IMR-90 (cell line): ENCODE measurements around the gene PVALEF. TPM values are rescaled to one million over a fixed set of nuclear protein-coding genes. Genes with fewer than 3 reads are reported as not detected.

Experiments used
- ATAC-seq: fragments of 200-7000 bp; cut with Tn5 transposase; 2 replicates; pipeline ENCODE4 v1.9.1; 2020; ENCODE audit warnings: low read depth, mild to moderate bottlenecking, moderate library complexity
- BruUV-seq: library from RNA; stranded (reverse); fragments of 400-500 nt; replicated peaks from 2 replicates; lab custom pipeline; 2021; lab: Mats Ljungman, UMichigan
- CTCF ChIA-PET: fragments of 300-600 bp; formaldehyde crosslinking; extraction: SDS; loops from one replicate; lab custom pipeline; 2021; ENCODE audit warnings: antibody characterized with exemption; lab: Yijun Ruan, JAX
- POLR2A ChIA-PET: fragments of 300-600 bp; sonication (Branson Sonifier 250); formaldehyde crosslinking; loops from one replicate; lab custom pipeline; 2022; ENCODE audit warnings: antibody characterized with exemption; ENCODE audit not compliant: unreplicated experiment; lab: Charles Lee
- DNase-seq: peaks from one replicate; pipeline ENCODE4 v3.0.0; 2013
- H2AFZ ChIP-seq: replicated peaks from 2 replicates; pipeline ENCODE3; 2013; ENCODE audit warnings: low read length, mild to moderate bottlenecking; ENCODE audit not compliant: poor library complexity
- H2AK5ac ChIP-seq: 2 replicates; pipeline ENCODE4 v1.6.1; 2013; ENCODE audit warnings: low read depth, low read length, inconsistent platforms
- H2AK9ac ChIP-seq: replicated peaks from 2 replicates; pipeline ENCODE3; 2013; ENCODE audit warnings: mild to moderate bottlenecking, low read depth, low read length, moderate library complexity; ENCODE audit not compliant: poor library complexity
- H2BK120ac ChIP-seq: 2 replicates; pipeline ENCODE4 v1.6.1; 2013; ENCODE audit warnings: low read depth, low read length, inconsistent platforms
- H2BK15ac ChIP-seq: 3 replicates; pipeline ENCODE4 v1.6.1; 2013; ENCODE audit warnings: low read depth, low read length, inconsistent platforms
- H2BK20ac ChIP-seq: 2 replicates; pipeline ENCODE4 v1.6.1; 2013; ENCODE audit warnings: low read depth, mild to moderate bottlenecking, inconsistent platforms, low read length, moderate library complexity
- H2BK5ac ChIP-seq: 2 replicates; pipeline ENCODE4 v1.6.1; 2013; ENCODE audit warnings: mild to moderate bottlenecking, low read depth, low read length, inconsistent platforms; ENCODE audit not compliant: poor library complexity, severe bottlenecking
- H3K14ac ChIP-seq: replicated peaks from 2 replicates; pipeline ENCODE4 v1.6.1; 2013; ENCODE audit warnings: low read depth, low read length, inconsistent platforms
- H3K18ac ChIP-seq: 2 replicates; pipeline ENCODE4 v1.6.1; 2013; ENCODE audit warnings: low read depth, low read length, control low read depth
- H3K23ac ChIP-seq: 2 replicates; pipeline ENCODE4 v1.6.1; 2013; ENCODE audit warnings: low read depth, low read length, inconsistent platforms
- H3K27ac ChIP-seq: 2 replicates; pipeline ENCODE4 v1.5.1; 2013; ENCODE audit warnings: mild to moderate bottlenecking, control low read depth, low read length; ENCODE audit not compliant: insufficient read depth
- H3K27me3 ChIP-seq: 2 replicates; pipeline ENCODE4 v1.6.1; 2013; ENCODE audit warnings: low read length; ENCODE audit not compliant: control insufficient read depth, insufficient read depth
- H3K36me3 ChIP-seq: 2 replicates; pipeline ENCODE4 v1.6.1; 2013; ENCODE audit warnings: low read length, mixed read lengths; ENCODE audit not compliant: control insufficient read depth, insufficient read depth
- H3K4ac ChIP-seq: 2 replicates; pipeline ENCODE4 v1.6.1; 2013; ENCODE audit warnings: low read depth, low read length, inconsistent platforms
- H3K4me1 ChIP-seq: 2 replicates; pipeline ENCODE4 v1.6.1; 2013; ENCODE audit warnings: low read length, mixed read lengths; ENCODE audit not compliant: control insufficient read depth, insufficient read depth
- H3K4me2 ChIP-seq: 2 replicates; pipeline ENCODE4 v1.6.1; 2013; ENCODE audit warnings: low read depth, mild to moderate bottlenecking, control low read depth, low read length, moderate library complexity
- H3K4me3 ChIP-seq: 2 replicates; pipeline ENCODE4 v1.5.1; 2013; ENCODE audit warnings: low read depth, mild to moderate bottlenecking, control low read depth, low read length, moderate library complexity; ENCODE audit not compliant: insufficient read depth
- H3K56ac ChIP-seq: 2 replicates; pipeline ENCODE4 v1.6.1; 2013; ENCODE audit warnings: low read length, inconsistent platforms; ENCODE audit not compliant: insufficient read depth; ENCODE audit errors: extremely low read depth
- H3K79me1 ChIP-seq, 2 experiments: 2 replicates each; pipeline ENCODE4 v1.6.1; 2013; ENCODE audit warnings: low read length in 2 of 2, inconsistent platforms in 1 of 2, low read depth in 1 of 2
- H3K9ac ChIP-seq: 2 replicates; pipeline ENCODE4 v1.6.1; 2013; ENCODE audit warnings: low read depth, low read length, control low read depth
- H3K9me1 ChIP-seq: 2 replicates; pipeline ENCODE4 v1.6.1; 2013; ENCODE audit warnings: low read length, inconsistent platforms; ENCODE audit not compliant: insufficient read depth
- H3K9me3 ChIP-seq: 2 replicates; pipeline ENCODE4 v1.6.1; 2013; ENCODE audit warnings: low read length; ENCODE audit not compliant: control insufficient read depth, insufficient read depth
- H4K20me1 ChIP-seq: 2 replicates; pipeline ENCODE4 v1.6.1; 2013; ENCODE audit warnings: low read length, inconsistent platforms; ENCODE audit not compliant: insufficient read depth
- H4K5ac ChIP-seq: 2 replicates; pipeline ENCODE4 v1.6.1; 2013; ENCODE audit warnings: mild to moderate bottlenecking, low read depth, low read length, control low read depth
- H4K8ac ChIP-seq, 2 experiments: 2 replicates each; pipeline ENCODE4 v1.6.1; 2013; ENCODE audit warnings: low read depth in 2 of 2, low read length in 2 of 2, control low read depth in 1 of 2, inconsistent platforms in 1 of 2
- H4K91ac ChIP-seq: 2 replicates; pipeline ENCODE4 v1.6.1; 2013; ENCODE audit warnings: low read depth, low read length, inconsistent platforms; ENCODE audit not compliant: insufficient read depth
- BHLHE40 ChIP-seq: fragments of 150-350 bp; IDR thresholded peaks from 2 replicates; pipeline ENCODE4 v1.6.1; 2016; ENCODE audit warnings: mild to moderate bottlenecking, low read depth, low read length
- MAZ ChIP-seq: IDR thresholded peaks from 2 replicates; pipeline ENCODE4 v1.6.1; 2012; ENCODE audit warnings: low read depth, mild to moderate bottlenecking, low read length, improper control_type of control experiment, moderate library complexity, borderline replicate concordance
- NFE2L2 ChIP-seq: fragments of 150-350 bp; IDR thresholded peaks from 2 replicates; pipeline ENCODE4 v1.6.1; 2016; ENCODE audit warnings: low read depth, mild to moderate bottlenecking, low read length
- POLR2A ChIP-seq: IDR thresholded peaks from 2 replicates; pipeline ENCODE4 v1.6.1; 2012; ENCODE audit warnings: mild to moderate bottlenecking, low read depth, low read length
- RFX5 ChIP-seq: IDR thresholded peaks from 2 replicates; pipeline ENCODE4 v1.8.0; 2012; ENCODE audit warnings: low read depth, mild to moderate bottlenecking, low read length, moderate library complexity
- SMC3 ChIP-seq: fragments of 150-350 bp; IDR thresholded peaks from 2 replicates; pipeline ENCODE4 v1.6.1; 2016; ENCODE audit warnings: low read depth, mild to moderate bottlenecking, antibody characterized with exemption, low read length, moderate library complexity
- WGBS, 2 experiments: methylation state at CpG; one replicate each; pipeline versions ENCODE4 v1.1.5 to v1.1.7; 2013; ENCODE audit warnings: missing lambda C conversion rate in 2 of 2; ENCODE audit not compliant: insufficient read length in 1 of 2; ENCODE audit errors: extremely low coverage in 2 of 2; 5-methylcytosine and 5-hydroxymethylcytosine counted together
- dilution Hi-C: fragments of 300-500 bp; cut with HindIII; formaldehyde crosslinking; loops from one replicate; pipeline ENCODE4 v1.14.3; 2018; ENCODE audit warnings: low sequenced_read_pairs; ENCODE audit not compliant: unreplicated experiment
- in situ Hi-C: fragments of 300-500 bp; cut with MboI; formaldehyde crosslinking; loops from 3 replicates; pipeline ENCODE4 v1.14.3; 2019; ENCODE audit warnings: low sequenced_read_pairs, inconsistent platforms, mixed read lengths
- intact Hi-C: fragments of 100-400 bp; cut with micrococcal nuclease; formaldehyde crosslinking; loops from 2 replicates; pipeline ENCODE4 v1.10.0; 2022
- polyA plus RNA-seq, 3 experiments: library from polyadenylated mRNA; depleted of rRNA; stranded (reverse); fragments of >200 nt; gene quantifications; 2 replicates each; pipeline ENCODE4 v1.2.3, GENCODE V29; 2012; ENCODE audit warnings: low replicate concordance in 1 of 3
- total RNA-seq: library from RNA; depleted of rRNA; stranded (reverse); fragments of >200 nt; gene quantifications from 2 replicates; pipeline ENCODE4 v1.2.3, GENCODE V29; 2012

The PVALEF gene
- total and polyA plus RNA-seq, 2 of the 4 experiments (the other 2 are of a cell fraction), result not detected

- H2BK15ac ChIP-seq, result no peak overlapping the region
- dilution Hi-C loops (no loop called here), in situ Hi-C loops (no loop called here), intact Hi-C loops (no loop called here)
- H2BK120ac ChIP-seq, result no peak overlapping the region
- H3K4me1 ChIP-seq, result no peaks in the 10 kb centered on the region
- no TSS peak for BruUV-seq
- no peak overlapping the region for H2AFZ ChIP-seq
- H4K8ac ChIP-seq, result no peak overlapping the region
- H3K9me3 ChIP-seq, result no peaks in the 10 kb centered on the region
- TF ChIP-seq NFE2L2 (no peak), POLR2A (no peak), MAZ (no peak), RFX5 (no peak), BHLHE40 (no peak), SMC3 (no peak)
- no peaks in the 10 kb centered on the region for H3K9me1 ChIP-seq
- no peak overlapping the region for H2AK5ac ChIP-seq
- H3K23ac ChIP-seq, result no peak overlapping the region
- no peak overlapping the region for H3K4ac ChIP-seq
- no peak overlapping the region for H2BK5ac ChIP-seq
- H4K20me1 ChIP-seq, result no peaks in the 10 kb centered on the region
- no peak overlapping the region for H3K27ac ChIP-seq
- 30% methylated on average over 2 of the region's 14 CpGs; no CpG with 5 or more reads in 1 of the 2 experiments for WGBS, 2 experiments
- H3K14ac ChIP-seq, result no peak overlapping the region
- no peak overlapping the region for H4K91ac ChIP-seq
- peaks cover 45% of the 10 kb centered on the region for H3K27me3 ChIP-seq
- no peak for DNase-seq
- no peak overlapping the region for H4K5ac ChIP-seq
- no peaks in the 10 kb centered on the region for H3K79me1 ChIP-seq
- no peak for ATAC-seq
- H3K36me3 ChIP-seq, result no peaks in the 10 kb centered on the region
- no peak overlapping the region for H3K56ac ChIP-seq
- H2AK9ac ChIP-seq, result no peak overlapping the region
- H3K9ac ChIP-seq, result no peak overlapping the region
- no peak overlapping the region for H3K18ac ChIP-seq
- H3K4me3 ChIP-seq, result no peak overlapping the region
- H2BK20ac ChIP-seq, result no peak overlapping the region
- POLR2A ChIA-PET, result no interaction called here
- CTCF ChIA-PET, result no interaction called here
- H3K4me2 ChIP-seq, result no peak overlapping the region
Measured at GRCh38 chr17:81125573-81126081, 39.7 kb upstream of the PVALEF start.
